ENCODE results near the gene ZNF605.
"Not testable (repeated sequence)": the region's sequence is repeated elsewhere in the genome, so short reads cannot be mapped to it uniquely, and the experiment has no call there.

The ZNF605 gene

DNA sequence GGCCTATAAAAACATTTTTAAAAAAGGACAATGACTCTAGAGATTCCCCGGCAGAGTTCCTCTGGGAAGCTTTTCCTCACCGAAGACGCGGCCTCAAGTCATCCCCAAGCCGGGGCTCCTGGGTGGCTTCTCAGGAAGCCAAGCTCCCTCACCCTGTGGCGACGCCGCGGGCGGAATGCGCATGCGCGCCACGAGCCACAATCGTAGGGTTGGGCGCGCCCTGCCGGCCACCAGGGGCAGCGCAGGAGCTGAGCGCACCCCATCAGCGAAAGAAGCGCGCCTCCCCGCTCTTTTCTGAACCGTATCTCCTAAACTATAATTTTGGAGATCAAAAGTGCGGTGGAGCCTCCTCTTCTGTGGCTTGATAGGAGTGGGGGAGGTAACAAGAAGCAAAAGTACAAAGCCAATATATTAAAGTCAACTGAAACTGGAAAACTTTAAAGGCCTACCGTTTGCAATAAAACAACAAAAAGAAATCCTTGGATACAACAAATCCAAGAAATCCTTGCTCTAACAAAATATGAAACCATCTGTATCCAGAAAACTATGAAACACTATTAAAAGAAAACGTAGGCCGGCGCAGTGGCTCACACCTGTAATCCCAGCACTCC lies 51.3 kb downstream of the ZNF605 start:
- peak; percentile 81 for DNase-seq

- DNase-seq, result no peak
Measured at GRCh38 chr12:132899033-132899432, 57.1 kb downstream of the ZNF605 start.

GRCh38 chr12:132888852-132889251 lies 67.3 kb downstream of the ZNF605 start:
- no peak for DNase-seq

GRCh38 chr12:132887513-132888351 lies 68.4 kb downstream of the ZNF605 start, which contains the start of gene CHFR:
Gene CHFR (minus strand): TSS chr12:132887605. CDS start chr12:132887328, 277 bp downstream.
- DNase-seq, result peak; percentile 98

DNA sequence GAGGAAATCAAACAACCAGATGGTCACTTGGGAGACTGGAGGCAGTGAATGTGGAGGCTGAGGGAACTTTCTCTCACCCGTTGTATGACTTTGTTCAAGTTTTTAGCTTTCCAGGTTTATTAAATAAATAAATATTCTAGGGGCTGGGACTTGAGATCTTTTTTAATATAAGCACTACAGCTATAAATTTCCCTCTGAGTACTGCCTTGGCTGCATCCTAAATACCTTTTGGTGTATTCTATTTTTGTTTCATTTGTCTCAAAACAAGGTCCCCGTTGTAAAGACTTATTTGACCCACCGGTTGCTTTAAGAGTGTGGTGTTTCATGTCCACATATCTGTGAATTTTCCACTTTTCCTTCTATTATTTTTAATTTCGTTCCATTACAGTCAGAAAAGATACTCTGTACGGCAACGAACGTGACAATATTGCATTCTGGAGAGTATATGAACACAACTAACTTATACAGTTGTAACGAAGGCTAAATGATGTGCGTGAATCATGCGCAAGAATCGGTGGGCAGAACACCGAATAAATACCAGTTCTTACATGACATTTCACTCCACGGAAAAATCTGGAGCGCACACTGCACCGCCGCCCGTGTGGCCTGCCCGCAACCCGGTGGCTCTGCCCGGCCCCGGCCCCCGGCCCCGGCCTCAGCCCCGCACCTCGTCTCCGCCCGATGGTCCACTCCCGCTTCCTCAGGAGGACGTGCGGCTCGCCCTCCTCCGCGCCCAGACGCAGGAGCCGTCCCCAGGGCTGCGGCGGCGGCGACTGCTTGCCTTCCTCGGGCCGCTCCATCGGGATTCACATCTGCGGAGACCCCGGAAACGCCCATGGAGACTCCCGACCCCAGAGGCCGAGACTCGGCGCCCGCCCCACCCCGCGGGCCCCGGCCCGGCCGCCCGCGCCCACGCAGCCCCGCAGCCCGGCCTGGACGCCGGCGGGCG lies 69.3 kb downstream of the ZNF605 start:
- DNase-seq, result peak; percentile 27

GRCh38 chr12:132881818-132882217 lies 74.3 kb downstream of the ZNF605 start:
- no peak for DNase-seq

- not testable (repeated sequence) for DNase-seq
Measured at GRCh38 chr12:132874620-132875019, 81.5 kb downstream of the ZNF605 start.

DNA sequence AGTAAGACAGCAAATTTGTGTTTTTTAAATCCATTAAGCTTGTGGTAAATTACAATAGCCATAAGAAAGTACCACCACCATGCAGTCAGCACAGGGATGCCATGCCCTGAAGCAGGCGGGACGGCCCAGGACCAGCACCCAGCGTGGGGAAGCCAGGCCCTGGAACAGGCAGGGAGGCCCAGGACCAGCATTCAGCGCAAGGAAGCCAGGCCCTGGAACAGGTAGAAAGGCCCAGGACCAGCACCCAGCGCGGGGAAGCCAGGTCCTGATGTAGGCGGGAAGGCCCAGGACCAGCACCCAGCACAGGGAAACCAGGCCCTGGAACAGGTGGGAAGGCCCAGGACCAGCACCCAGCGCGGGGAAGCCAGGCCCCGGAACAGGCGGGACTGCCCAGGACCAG lies 81.9 kb downstream of the ZNF605 start:
- DNase-seq, result no peak

DNA sequence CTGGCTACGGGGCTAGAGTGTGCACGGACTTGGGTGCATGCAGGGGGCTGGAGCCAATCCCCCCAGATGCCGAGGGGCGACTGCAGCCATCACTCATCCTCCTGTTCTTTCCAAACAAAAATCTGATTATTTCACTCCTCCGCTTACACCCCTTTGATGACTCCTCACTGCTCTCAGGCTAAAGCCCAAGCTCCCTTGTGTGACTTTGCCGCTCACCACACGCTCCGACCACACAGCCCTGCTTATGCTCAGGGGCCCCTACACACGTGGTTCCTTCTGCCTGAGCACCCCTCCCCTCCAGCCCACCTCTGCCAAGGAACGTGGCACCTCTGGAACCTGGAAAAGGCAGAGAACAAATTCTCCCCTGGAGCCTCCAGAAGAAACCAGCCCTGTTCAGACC lies 82.4 kb downstream of the ZNF605 start:
- no peak for DNase-seq

GRCh38 chr12:132872975-132873421 lies 83.1 kb downstream of the ZNF605 start:
- DNase-seq, result no peak

- no peak for DNase-seq
Measured at GRCh38 chr12:132872073-132872855, 83.8 kb downstream of the ZNF605 start.

DNA sequence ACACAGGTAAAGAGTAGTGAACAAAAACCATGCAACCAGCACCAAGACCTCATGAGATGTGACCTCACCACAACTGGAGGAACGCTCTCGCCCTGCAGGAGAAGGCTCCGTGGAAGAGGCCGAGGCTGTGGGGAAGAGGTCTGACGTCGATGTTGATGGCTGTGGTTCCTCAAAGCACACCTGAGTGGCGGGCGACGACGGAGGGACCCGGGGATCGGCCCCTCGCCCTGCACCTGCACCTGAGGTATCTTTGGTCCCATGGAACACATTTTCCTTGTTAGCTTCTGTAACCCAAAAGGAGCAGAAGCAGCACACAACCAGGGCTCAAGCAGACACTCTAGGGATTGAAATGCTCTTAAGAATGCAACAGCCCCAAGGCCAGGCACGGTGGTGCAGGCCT lies 86.6 kb downstream of the ZNF605 start:
- no peak for DNase-seq
